HEK293 (cell line): Measurements from ENCODE around the gene ANO1.

Experiments used
- CTCF ChIA-PET: fragments of 350-600 bp; formaldehyde crosslinking; extraction: SDS; loops from one replicate; lab custom pipeline; 2021; ENCODE audit warnings: antibody characterized with exemption; lab: Yijun Ruan, JAX
- POLR2A ChIA-PET: fragments of 300-600 bp; formaldehyde crosslinking; extraction: SDS; loops from one replicate; lab custom pipeline; 2020; ENCODE audit warnings: antibody characterized with exemption, inconsistent platforms; lab: Yijun Ruan, JAX
- H3K27ac ChIP-seq: fragments of 200-500 bp; sonication (Bioruptor generic); 2 replicates; pipeline ENCODE4 v1.5.1; 2014; ENCODE audit warnings: low read depth, low read length, control low read depth, inconsistent platforms; ENCODE audit errors: extremely low read depth
- H3K36me3 ChIP-seq, 2 experiments: fragments of 200-500 bp in 1 of 2; sonication (Bioruptor generic) in 1 of 2; 1 replicate in 1 of 2; 2 replicates in 1 of 2; pipeline ENCODE4 v1.5.1; 2014 to 2017; ENCODE audit warnings: inconsistent platforms in 2 of 2, low read length in 2 of 2; ENCODE audit not compliant: control insufficient read depth in 2 of 2, insufficient read depth in 1 of 2
- H3K4me1 ChIP-seq: fragments of 200-500 bp; sonication (Bioruptor generic); 2 replicates; pipeline ENCODE4 v1.5.1; 2014; ENCODE audit warnings: mild to moderate bottlenecking, low read length, inconsistent platforms; ENCODE audit not compliant: control insufficient read depth, insufficient read depth
- H3K4me3 ChIP-seq: 2 replicates; pipeline ENCODE4 v1.5.1; 2011; ENCODE audit warnings: low read depth, mild to moderate bottlenecking, control low read depth, low read length, moderate library complexity
- H3K9me3 ChIP-seq: fragments of 200-500 bp; sonication (Bioruptor generic); 2 replicates; pipeline ENCODE4 v1.5.1; 2014; ENCODE audit warnings: low read depth, low read length, inconsistent platforms; ENCODE audit not compliant: control insufficient read depth, insufficient read depth
- AEBP2 ChIP-seq: fragments of 450-650 bp; formaldehyde crosslinking; IDR thresholded peaks from 2 replicates; pipeline ENCODE4 v1.5.1; 2016; ENCODE audit warnings: missing biosample characterization, missing genetic modification characterization, borderline replicate concordance
- HOXA7 ChIP-seq: sonication (generic); formaldehyde crosslinking; IDR thresholded peaks from 2 replicates; pipeline ENCODE4 v1.8.1; 2022; ENCODE audit warnings: missing genetic modification reagents, borderline replicate concordance
- MEIS1 ChIP-seq: sonication (generic); formaldehyde crosslinking; IDR thresholded peaks from 2 replicates; pipeline ENCODE4 v1.8.1; 2022; ENCODE audit warnings: missing genetic modification reagents, mild to moderate bottlenecking, borderline replicate concordance
- OSR2 ChIP-seq: fragments of 450-650 bp; formaldehyde crosslinking; IDR thresholded peaks from 2 replicates; pipeline ENCODE4 v1.5.1; 2016; ENCODE audit warnings: missing biosample characterization, missing genetic modification characterization
- SALL2 ChIP-seq: fragments of 450-650 bp; formaldehyde crosslinking; IDR thresholded peaks from 2 replicates; pipeline ENCODE4 v1.5.0; 2017; ENCODE audit warnings: missing biosample characterization, mild to moderate bottlenecking, missing genetic modification characterization, borderline replicate concordance
- ZBTB26 ChIP-seq: fragments of 450-650 bp; formaldehyde crosslinking; optimal IDR thresholded peaks from 2 replicates; pipeline ENCODE3; 2016; ENCODE audit warnings: missing biosample characterization, mild to moderate bottlenecking, missing genetic modification characterization
- ZBTB44 ChIP-seq: fragments of 450-650 bp; IDR thresholded peaks from 2 replicates; pipeline ENCODE4 v1.5.1; 2018; ENCODE audit warnings: missing biosample characterization, mild to moderate bottlenecking, missing genetic modification characterization
- ZNF10 ChIP-seq: fragments of 450-650 bp; formaldehyde crosslinking; IDR thresholded peaks from 2 replicates; pipeline ENCODE4 v1.5.1; 2017; ENCODE audit warnings: missing biosample characterization, missing genetic modification characterization
- ZNF132 ChIP-seq: fragments of 450-650 bp; formaldehyde crosslinking; IDR thresholded peaks from 2 replicates; pipeline ENCODE4 v1.5.1; 2017; ENCODE audit warnings: missing biosample characterization, missing genetic modification characterization, borderline replicate concordance
- ZNF16 ChIP-seq: fragments of 450-650 bp; formaldehyde crosslinking; IDR thresholded peaks from 2 replicates; pipeline ENCODE4 v1.5.1; 2016; ENCODE audit warnings: low read depth, missing biosample characterization, missing genetic modification characterization
- ZNF184 ChIP-seq: fragments of 450-650 bp; IDR thresholded peaks from 2 replicates; pipeline ENCODE4 v1.5.1; 2018; ENCODE audit warnings: missing biosample characterization, mild to moderate bottlenecking, missing genetic modification characterization
- ZNF19 ChIP-seq: fragments of 450-650 bp; formaldehyde crosslinking; IDR thresholded peaks from 2 replicates; pipeline ENCODE4; 2016; ENCODE audit warnings: missing biosample characterization, missing genetic modification characterization, low read depth
- ZNF202 ChIP-seq: fragments of 450-650 bp; formaldehyde crosslinking; IDR thresholded peaks from 2 replicates; pipeline ENCODE4 v1.5.1; 2016; ENCODE audit warnings: missing biosample characterization, missing genetic modification characterization, borderline replicate concordance
- ZNF302 ChIP-seq: fragments of 450-650 bp; formaldehyde crosslinking; IDR thresholded peaks from 2 replicates; pipeline ENCODE4 v1.5.1; 2016; ENCODE audit warnings: missing biosample characterization, missing genetic modification characterization, low read depth
- ZNF362 ChIP-seq: fragments of 450-650 bp; formaldehyde crosslinking; IDR thresholded peaks from 2 replicates; pipeline ENCODE4 v1.5.1; 2016; ENCODE audit warnings: missing biosample characterization, missing genetic modification characterization
- ZNF423 ChIP-seq: fragments of 450-650 bp; formaldehyde crosslinking; IDR thresholded peaks from 2 replicates; pipeline ENCODE4 v1.5.1; 2016; ENCODE audit warnings: missing biosample characterization, missing genetic modification characterization
- ZNF433 ChIP-seq: fragments of 450-650 bp; formaldehyde crosslinking; IDR thresholded peaks from 2 replicates; pipeline ENCODE4 v1.5.1; 2016; ENCODE audit warnings: missing biosample characterization, missing genetic modification characterization, low read depth
- ZNF48 ChIP-seq: fragments of 450-650 bp; formaldehyde crosslinking; IDR thresholded peaks from 2 replicates; pipeline ENCODE4 v1.5.1; 2016; ENCODE audit warnings: missing biosample characterization, missing genetic modification characterization
- ZNF514 ChIP-seq: fragments of 450-650 bp; formaldehyde crosslinking; IDR thresholded peaks from 2 replicates; pipeline ENCODE4 v1.5.1; 2016; ENCODE audit warnings: missing biosample characterization, missing genetic modification characterization
- ZNF549 ChIP-seq: fragments of 450-650 bp; IDR thresholded peaks from 2 replicates; pipeline ENCODE4 v1.5.1; 2018; ENCODE audit warnings: missing biosample characterization, missing genetic modification characterization, mild to moderate bottlenecking, inconsistent platforms, moderate library complexity
- ZNF558 ChIP-seq: fragments of 450-650 bp; formaldehyde crosslinking; IDR thresholded peaks from 2 replicates; pipeline ENCODE4 v1.5.1; 2016; ENCODE audit warnings: missing biosample characterization, missing genetic modification characterization
- ZNF654 ChIP-seq: fragments of 450-650 bp; formaldehyde crosslinking; IDR thresholded peaks from 2 replicates; pipeline ENCODE4 v1.5.1; 2016; ENCODE audit warnings: low read depth, missing biosample characterization, missing genetic modification characterization
- ZNF670 ChIP-seq: fragments of 450-650 bp; formaldehyde crosslinking; IDR thresholded peaks from 2 replicates; pipeline ENCODE4 v1.5.1; 2016; ENCODE audit warnings: missing biosample characterization, missing genetic modification characterization, low read depth
- ZNF830 ChIP-seq: fragments of 450-650 bp; IDR thresholded peaks from 2 replicates; pipeline ENCODE4 v1.5.0; 2018; ENCODE audit warnings: missing biosample characterization, missing genetic modification characterization, low read depth, mild to moderate bottlenecking, moderate library complexity
- ZNF843 ChIP-seq: fragments of 450-650 bp; formaldehyde crosslinking; IDR thresholded peaks from 2 replicates; pipeline ENCODE4 v1.5.1; 2016; ENCODE audit warnings: missing biosample characterization, missing genetic modification characterization
- ZSCAN18 ChIP-seq: fragments of 450-650 bp; formaldehyde crosslinking; IDR thresholded peaks from 2 replicates; pipeline ENCODE4 v1.5.1; 2016; ENCODE audit warnings: missing biosample characterization, missing genetic modification characterization

The ANO1 gene

GRCh38 chr11:70057080-70057479 lies 21.0 kb upstream of the ANO1 start:
- H3K36me3 ChIP-seq: no peaks in the 10 kb centered on the region
- no peaks in the 10 kb centered on the region for H3K9me3 ChIP-seq
- TF ChIP-seq ZNF433 (tag by site-specific recombination) (no peak), HOXA7 (no peak), ZBTB44 (tag by site-specific recombination) (no peak), ZNF514 (tag by site-specific recombination) (no peak), ZNF549 (tag by site-specific recombination) (no peak), ZNF16 (tag by site-specific recombination) (no peak), ZNF830 (tag by site-specific recombination) (no peak), MEIS1 (CRISPR knock-in tag) (no peak), ZNF48 (no peak), ZNF362 (no peak), SALL2 (tag by site-specific recombination) (no peak), ZNF132 (no peak)
- ChIA-PET CTCF (interaction anchor here (0.6 to 1.0 kb wide), 2 partner anchors 8 to 12 kb away, joined by 3 read pairs; no protein-coding TSS in a partner anchor), POLR2A (no interaction called here)
- H3K4me1 ChIP-seq: no peaks in the 10 kb centered on the region
- no peak overlapping the region for H3K27ac ChIP-seq
- H3K4me3 ChIP-seq: no peak overlapping the region

- no peaks in the 10 kb centered on the region for H3K9me3 ChIP-seq
- H3K4me3 ChIP-seq: no peak overlapping the region
- H3K4me1 ChIP-seq: no peaks in the 10 kb centered on the region
- no peak overlapping the region for H3K27ac ChIP-seq
- ChIA-PET POLR2A (no interaction called here), CTCF (no interaction called here)
- no peak for TF ChIP-seq ZSCAN18 (tag by site-specific recombination)
- TF ChIP-seq ZNF423: no peak
- no peak for TF ChIP-seq ZBTB26
- no peak for TF ChIP-seq ZNF19 (tag by site-specific recombination)
- no peak for TF ChIP-seq ZNF202 (tag by site-specific recombination)
- no peak for TF ChIP-seq AEBP2
- no peak for TF ChIP-seq ZNF10 (tag by site-specific recombination)
- TF ChIP-seq ZNF558 (tag by site-specific recombination): no peak
- no peak for TF ChIP-seq OSR2 (tag by site-specific recombination)
- TF ChIP-seq ZNF843 (tag by site-specific recombination): no peak
- TF ChIP-seq ZNF302 (tag by site-specific recombination): no peak
- no peak for TF ChIP-seq ZNF16 (tag by site-specific recombination)
- no peak for TF ChIP-seq ZNF654 (tag by site-specific recombination)
- TF ChIP-seq ZNF670 (tag by site-specific recombination): no peak
- TF ChIP-seq ZNF184 (tag by site-specific recombination): no peak
- no peaks in the 10 kb centered on the region for H3K36me3 ChIP-seq
Observed at GRCh38 chr11:70059971-70060370, 18.1 kb upstream of the ANO1 start.
